GM21423 (cell line): ENCODE data around the gene CTDP1.
"Not testable (repeated sequence)": the region's sequence is repeated elsewhere in the genome, so short reads cannot be mapped to it uniquely, and the experiment has no call there.

Source experiments
- ATAC-seq: cut with Tn5 transposase; IDR thresholded peaks from one replicate; pipeline ENCODE4 v1.9.1; 2021; ENCODE audit warnings: mild to moderate bottlenecking, moderate library complexity; ENCODE audit not compliant: unreplicated experiment

The CTDP1 gene

DNA sequence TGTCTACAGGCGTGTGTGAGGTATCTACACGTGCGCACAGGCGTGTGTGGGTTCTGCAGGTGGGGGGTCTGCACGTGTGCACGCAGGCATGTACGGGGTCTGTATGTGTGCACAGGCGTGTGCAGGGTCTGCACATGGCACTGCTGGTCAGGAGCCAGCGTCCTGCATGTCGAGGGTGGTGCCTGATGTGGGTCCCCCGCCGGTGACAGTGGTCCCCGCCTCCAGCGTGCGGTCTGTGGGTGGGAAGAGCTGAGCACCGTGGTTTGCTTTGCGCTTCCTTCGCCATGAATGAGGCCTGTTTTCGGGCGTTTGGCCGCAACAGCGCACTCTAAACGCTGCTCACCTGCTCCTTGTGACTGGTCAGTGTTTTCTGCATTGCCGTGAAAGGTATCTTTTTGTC, 57.2 kb downstream of the CTDP1 start:
- ATAC-seq, result no peak

DNA sequence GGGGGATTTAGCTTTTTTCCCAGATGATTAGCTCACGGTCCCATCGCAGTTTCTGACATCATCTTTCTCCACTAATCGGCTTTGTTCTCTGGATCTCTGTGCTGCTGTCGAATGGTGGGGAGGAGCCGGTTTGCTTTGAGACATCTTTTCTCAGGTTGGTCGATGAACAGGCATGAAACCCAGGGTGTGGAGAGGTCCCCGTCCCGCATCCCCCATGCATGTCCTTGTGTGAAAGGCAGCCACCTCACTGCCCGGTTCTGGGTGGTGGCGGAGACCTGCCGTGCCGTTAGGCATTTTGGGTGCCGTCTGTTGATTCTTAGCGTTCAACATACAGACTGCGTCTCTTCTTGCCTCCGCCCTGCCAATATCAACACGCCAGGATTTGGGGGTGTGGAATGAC, 57.8 kb downstream of the CTDP1 start:
- no peak for ATAC-seq

GRCh38 chr18:79738041-79738461, 58.4 kb downstream of the CTDP1 start:
- no peak for ATAC-seq

GRCh38 chr18:79738581-79739439, 59.2 kb downstream of the CTDP1 start:
- ATAC-seq, result no peak

DNA sequence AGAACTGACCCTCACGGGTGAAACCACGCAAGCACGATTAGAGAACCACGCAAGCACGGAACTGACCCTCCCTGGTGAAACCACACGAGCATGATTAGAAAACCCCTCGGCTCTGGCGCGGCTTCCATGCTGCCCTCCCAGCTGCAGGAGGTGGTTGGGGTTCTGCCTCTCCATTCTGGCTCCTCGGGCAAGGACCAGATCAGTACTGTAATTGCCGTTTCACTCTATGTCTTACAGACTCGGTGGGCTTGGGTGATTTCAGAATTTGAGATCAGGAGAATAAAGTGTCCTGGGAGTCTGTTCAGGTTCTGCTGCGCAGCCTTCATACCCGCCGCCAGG, 59.8 kb downstream of the CTDP1 start:
- no peak for ATAC-seq

DNA sequence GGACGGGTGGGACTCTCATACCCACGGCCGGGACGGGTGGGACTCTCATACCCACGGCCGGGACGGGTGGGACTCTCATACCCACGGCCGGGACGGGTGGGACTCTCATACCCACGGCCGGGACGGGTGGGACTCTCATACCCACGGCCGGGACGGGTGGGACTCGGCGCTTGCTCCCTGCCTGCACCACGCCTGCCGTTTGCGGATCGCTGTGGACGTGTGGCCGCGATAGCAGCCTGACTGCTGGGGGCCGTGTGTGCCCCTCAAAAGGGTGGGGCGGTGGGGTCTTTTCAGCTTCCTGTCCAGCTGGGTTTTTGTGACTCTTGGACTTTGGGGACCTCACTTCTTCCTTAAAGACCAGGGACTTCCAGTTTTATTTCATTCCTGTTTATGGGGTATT, 60.4 kb downstream of the CTDP1 start:
- ATAC-seq, result not testable (repeated sequence)

- no peak for ATAC-seq
Observed at GRCh38 chr18:79740521-79741361, 61.1 kb downstream of the CTDP1 start.

DNA sequence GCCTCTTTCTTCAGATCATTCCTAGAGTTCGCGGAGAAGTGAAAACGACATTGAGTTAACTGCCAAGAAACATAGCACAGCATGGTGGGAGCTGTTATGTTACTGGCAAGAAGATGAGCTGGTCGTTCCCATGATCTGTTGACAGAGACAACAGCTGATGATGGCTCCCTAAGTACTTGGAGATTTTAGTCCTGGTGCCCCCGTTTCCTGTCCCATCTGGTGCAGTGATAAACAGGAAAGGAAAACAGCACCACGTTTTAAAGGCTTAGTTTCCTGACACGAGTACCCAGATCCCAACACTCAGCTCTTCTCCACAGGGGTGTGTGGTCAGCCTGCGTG, 61.7 kb downstream of the CTDP1 start:
- no peak for ATAC-seq

DNA sequence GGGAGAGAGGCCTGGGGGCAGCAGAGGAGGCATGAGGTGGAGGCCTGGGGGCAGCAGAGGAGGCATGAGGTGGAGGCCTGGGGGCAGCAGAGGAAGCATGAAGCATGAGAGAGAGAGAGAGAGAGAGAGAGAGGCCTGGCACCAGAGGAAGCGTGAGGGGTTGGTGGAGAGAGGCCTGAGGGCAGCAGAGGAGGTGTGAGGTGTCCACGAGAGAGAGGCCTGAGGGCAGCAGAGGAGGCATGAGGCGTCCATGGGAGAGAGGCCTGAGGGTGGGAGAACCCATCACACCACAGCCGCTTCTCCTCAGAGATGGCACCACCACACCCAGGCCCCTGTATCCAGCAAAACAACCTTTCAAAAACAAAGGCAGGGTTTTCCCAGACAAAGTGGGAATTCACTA, 62.5 kb downstream of the CTDP1 start:
- no peak for ATAC-seq

GRCh38 chr18:79744625-79745024, 65.0 kb downstream of the CTDP1 start:
- ATAC-seq, result no peak

- no peak for ATAC-seq
Observed at GRCh38 chr18:79746730-79747129, 67.1 kb downstream of the CTDP1 start.

GRCh38 chr18:79747156-79747845, 67.7 kb downstream of the CTDP1 start:
- ATAC-seq, result no peak

- no peak for ATAC-seq
Observed at GRCh38 chr18:79748321-79749180, 68.9 kb downstream of the CTDP1 start.

GRCh38 chr18:79749251-79750191, 69.9 kb downstream of the CTDP1 start:
- ATAC-seq, result no peak

DNA sequence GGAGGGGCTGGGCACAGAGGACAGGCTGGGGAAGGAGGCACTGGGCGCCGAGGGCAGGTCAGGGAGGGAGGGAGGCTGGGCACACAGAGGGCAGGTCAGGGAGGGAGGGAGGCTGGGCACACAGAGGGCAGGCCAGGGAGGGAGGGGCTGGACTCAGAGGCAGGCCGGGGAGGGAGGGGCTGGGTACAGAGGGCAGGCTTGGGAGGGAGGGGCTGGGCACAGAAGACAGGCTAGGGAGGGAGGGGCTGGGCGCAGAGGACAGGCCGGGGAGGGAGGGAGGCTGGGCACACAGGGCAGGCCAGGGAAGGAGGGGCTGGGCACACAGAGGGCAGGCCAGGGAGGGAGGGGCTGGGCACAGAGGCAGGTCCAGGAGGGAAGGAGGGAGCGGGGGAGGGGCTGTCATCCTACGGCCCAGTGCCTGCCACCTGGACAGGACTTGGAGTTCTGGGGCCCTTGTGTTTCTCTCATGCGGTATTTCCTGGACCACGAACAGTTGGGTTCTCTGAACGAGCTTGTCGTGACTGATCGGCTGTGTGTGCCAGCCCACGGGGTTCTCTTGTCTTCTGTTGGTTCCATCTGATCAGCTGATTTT, 71.5 kb downstream of the CTDP1 start:
- ATAC-seq, result no peak

DNA sequence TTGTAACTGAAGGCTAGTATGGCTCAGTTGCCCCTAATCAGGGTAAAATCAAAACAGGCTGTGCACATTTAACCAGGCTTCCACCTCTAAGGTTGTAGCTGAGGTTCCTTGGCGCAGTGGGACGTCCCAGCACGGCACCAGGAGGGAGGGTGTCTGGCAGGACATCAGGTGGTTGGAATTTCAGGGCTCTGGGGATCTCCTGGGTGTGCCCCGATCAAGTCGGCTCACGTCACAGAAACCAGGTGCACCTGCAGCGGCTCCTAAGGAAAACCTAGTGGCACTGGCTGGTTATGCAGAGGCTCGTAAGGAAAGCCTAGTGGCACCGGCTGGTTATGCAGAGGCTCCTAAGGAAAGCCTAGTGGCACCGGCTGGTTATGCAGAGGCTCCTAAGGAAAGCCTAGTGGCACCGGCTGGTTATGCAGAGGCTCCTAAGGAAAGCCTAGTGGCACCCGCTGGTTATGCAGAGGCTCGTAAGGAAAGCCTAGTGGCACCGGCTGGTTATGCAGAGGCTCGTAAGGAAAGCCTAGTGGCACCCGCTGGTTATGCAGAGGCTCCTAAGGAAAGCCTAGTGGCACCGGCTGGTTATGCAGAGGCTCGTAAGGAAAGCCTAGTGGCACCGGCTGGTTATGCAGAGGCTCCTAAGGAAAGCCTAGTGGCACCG, 72.4 kb downstream of the CTDP1 start:
- not testable (repeated sequence) for ATAC-seq

GRCh38 chr18:79752946-79753345, 73.3 kb downstream of the CTDP1 start:
- not testable (repeated sequence) for ATAC-seq

- no peak for ATAC-seq
Observed at GRCh38 chr18:79753391-79753851, 73.8 kb downstream of the CTDP1 start.
